BLaER1 treated with 17β-estradiol and CSF1 and Interleukin-3, amounts not matched to agents 10 nM and 100 nM (cell line): ENCODE data around the gene LRP8.
A peak's percentile ranks its signal among the peaks of the same experiment; 100 is the strongest.

Experiments used
- H3K27ac ChIP-seq, 11 experiments: shearing (Covaris generic); formaldehyde crosslinking; 2 replicates each; pipeline ENCODE4 v1.8.1; 2022
- H3K27me3 ChIP-seq, 11 experiments: shearing (Covaris generic); formaldehyde crosslinking; 2 replicates each; pipeline ENCODE4 v1.8.1; 2022
- H3K36me3 ChIP-seq, 11 experiments: shearing (Covaris generic); formaldehyde crosslinking; 2 replicates each; pipeline ENCODE4 v1.8.1; 2022
- H3K4me1 ChIP-seq, 10 experiments: shearing (Covaris generic); formaldehyde crosslinking; 2 replicates each; pipeline ENCODE4 v1.8.1; 2022
- H3K4me2 ChIP-seq, 11 experiments: shearing (Covaris generic); formaldehyde crosslinking; 2 replicates each; pipeline ENCODE4 v1.8.1; 2022
- H3K4me3 ChIP-seq, 10 experiments: shearing (Covaris generic); formaldehyde crosslinking; 2 replicates each; pipeline ENCODE4 v1.8.1; 2022
- H3K9ac ChIP-seq, 11 experiments: shearing (Covaris generic); formaldehyde crosslinking; 2 replicates each; pipeline ENCODE4 v1.8.1; 2022
- H3K9me3 ChIP-seq, 11 experiments: shearing (Covaris generic); formaldehyde crosslinking; replicated peaks in 1 of 11; 2 replicates each; pipeline ENCODE4 v1.8.1; 2022
- H4K20me1 ChIP-seq, 11 experiments: shearing (Covaris generic); formaldehyde crosslinking; 2 replicates each; pipeline ENCODE4 v1.8.1; 2022
- Cebpa-rat ChIP-seq, 11 experiments: shearing (Covaris generic); IDR thresholded peaks; 2 replicates each; pipeline ENCODE4 v1.8.1; 2022

Gene LRP8

DNA sequence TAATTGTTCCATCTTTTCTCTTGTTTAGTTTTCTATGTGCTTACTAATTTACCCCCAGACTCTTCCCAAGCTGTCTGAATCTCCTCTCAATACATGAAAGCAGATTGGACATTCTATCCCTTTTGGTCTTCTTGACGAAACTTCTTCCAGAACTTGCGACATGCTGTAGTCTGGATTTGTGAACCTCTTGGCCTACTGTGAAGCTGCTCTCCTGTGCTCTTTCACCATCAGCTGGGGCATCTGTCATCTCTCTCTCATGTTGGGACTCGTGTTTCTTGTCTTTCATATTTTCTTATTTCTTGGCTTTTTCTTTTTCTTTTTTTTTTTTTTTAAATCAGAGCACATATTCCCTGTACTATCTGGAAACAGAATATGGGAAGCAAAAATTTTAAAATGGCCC lies 124.4 kb downstream of the LRP8 start:
- Histone ChIP-seq H3K9me3 (peaks cover 36 to 50% (median 42%) of the 10 kb centered on the region in 11 experiments), H3K9ac (no peak overlapping the region), H3K4me3 (no peak overlapping the region), H3K36me3 (peaks cover 76 to 83% (median 81%) of the 10 kb centered on the region in 11 experiments), H3K27me3 (no peaks in the 10 kb centered on the region), H3K27ac (no peak overlapping the region), H3K4me2 (no peak overlapping the region), H3K4me1 (peaks cover 1 to 9% (median 4%) of the 10 kb centered on the region in 10 experiments; a peak in 18 of 20 replicates), H4K20me1 (no peaks in the 10 kb centered on the region)
- TF ChIP-seq Cebpa-rat (IDR thresholded peaks at IDR 0.05), result no peak

DNA sequence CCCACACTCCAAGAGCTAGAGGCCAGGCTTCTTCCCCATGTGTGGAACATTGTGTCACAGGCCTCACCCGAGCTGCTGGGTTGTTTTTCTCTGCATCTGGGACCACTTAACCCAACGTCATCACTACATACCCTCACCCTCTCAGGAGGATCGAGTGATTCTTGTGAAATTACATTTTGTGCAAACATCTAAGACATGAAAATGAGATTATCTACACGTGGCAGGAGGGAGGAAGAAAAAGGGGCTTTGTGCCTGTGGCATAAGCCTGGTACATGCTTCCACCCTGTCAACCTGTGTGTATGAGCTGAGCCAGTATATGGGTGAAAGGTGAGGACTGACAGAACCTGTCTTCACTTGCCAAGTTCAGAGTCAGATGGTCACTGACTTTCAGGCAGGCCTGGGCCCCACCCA lies 129.6 kb downstream of the LRP8 start:
- Histone ChIP-seq H4K20me1 (no peaks in the 10 kb centered on the region), H3K4me3 (peak overlapping the region in 6 of 10 experiments; percentile 71 to 96 (median 89); a peak in 4 of 20 replicates), H3K9ac (peak overlapping the region in 4 of 11 experiments; percentile 93 to 99 (median 96); a peak in 5 of 22 replicates), H3K27me3 (no peaks in the 10 kb centered on the region), H3K9me3 (no peaks in the 10 kb centered on the region), H3K27ac (peak overlapping the region in 7 of 11 experiments; percentile 17 to 98 (median 97); a peak in 6 of 22 replicates), H3K4me1 (peaks cover 20 to 31% (median 25%) of the 10 kb centered on the region in 10 experiments), H3K36me3 (peaks cover 24 to 35% (median 29%) of the 10 kb centered on the region in 11 experiments), H3K4me2 (peak overlapping the region; percentile 87 to 99 (median 96))
- TF ChIP-seq Cebpa-rat (IDR thresholded peaks at IDR 0.05), result no peak

- no peaks in the 10 kb centered on the region for H4K20me1 ChIP-seq
- H3K4me3 ChIP-seq, result peak overlapping the region; percentile 71 to 96 (median 90)
- peaks cover 17 to 28% (median 22%) of the 10 kb centered on the region in 11 experiments for H3K36me3 ChIP-seq
- TF ChIP-seq Cebpa-rat (IDR thresholded peaks at IDR 0.05), result no peak
- H3K9me3 ChIP-seq, result peaks cover 0 to 2% (median 1%) of the 10 kb centered on the region in 11 experiments; a peak in 7 of 22 replicates
- H3K4me1 ChIP-seq, result peaks cover 20 to 31% (median 25%) of the 10 kb centered on the region in 10 experiments
- H3K27ac ChIP-seq, result peak overlapping the region; percentile 91 to 98 (median 97)
- no peaks in the 10 kb centered on the region for H3K27me3 ChIP-seq
- H3K4me2 ChIP-seq, result peak overlapping the region; percentile 87 to 99 (median 96)
- peak overlapping the region; percentile 93 to 99 (median 97) for H3K9ac ChIP-seq
These were observed 130.3 kb downstream of the LRP8 start for GRCh38 chr1:53197291-53198200.

- Histone ChIP-seq H3K9me3 (peaks cover 0 to 9% (median 6%) of the 10 kb centered on the region in 11 experiments; a peak in 9 of 22 replicates), H3K36me3 (peaks cover 9 to 20% (median 13%) of the 10 kb centered on the region in 11 experiments; a peak in 19 of 22 replicates), H3K4me2 (peak within 1 kb of the TSS; percentile 87 to 99 (median 96)), H3K4me3 (peak within 1 kb of the TSS; percentile 71 to 96 (median 90)), H4K20me1 (no peaks in the 10 kb centered on the region), H3K27me3 (no peaks in the 10 kb centered on the region), H3K9ac (peak within 1 kb of the TSS; percentile 93 to 99 (median 97)), H3K27ac (peak within 1 kb of the TSS; percentile 91 to 98 (median 97)), H3K4me1 (peaks cover 20 to 31% (median 25%) of the 10 kb centered on the region in 10 experiments)
- TF ChIP-seq Cebpa-rat (IDR thresholded peaks at IDR 0.05), result no peak
These were observed 131.2 kb downstream of the LRP8 start, which contains the start of gene CPT2 for GRCh38 chr1:53196485-53197290. TSS of gene CPT2 (plus strand) at chr1:53196824. CDS start at chr1:53196944, 120 bp downstream.

DNA sequence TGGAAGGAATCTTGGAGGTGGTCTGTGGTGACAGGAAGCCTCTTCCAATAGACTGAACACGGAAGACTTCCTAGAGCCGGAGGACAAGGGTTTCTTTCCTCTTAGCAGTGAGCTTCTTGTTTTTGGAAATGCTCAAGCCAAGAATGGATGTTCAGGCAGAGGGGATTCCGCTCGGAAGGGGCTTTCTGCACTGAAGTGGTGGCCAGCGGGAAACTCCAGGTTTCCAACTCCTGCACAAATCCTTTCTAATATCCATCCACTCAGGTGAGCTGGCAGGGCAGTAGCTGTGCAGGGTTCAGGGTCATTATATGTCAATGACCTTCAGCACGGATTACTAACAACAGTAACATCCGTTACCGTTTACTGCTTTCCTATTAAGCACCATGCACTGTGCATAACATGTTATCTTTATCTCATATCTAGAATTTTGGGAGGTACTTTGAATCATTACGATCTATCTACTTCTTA lies 131.8 kb downstream of the LRP8 start:
- peak overlapping the region in 10 of 11 experiments; percentile 94 to 98 (median 97); a peak in 19 of 22 replicates for H3K27ac ChIP-seq

DNA sequence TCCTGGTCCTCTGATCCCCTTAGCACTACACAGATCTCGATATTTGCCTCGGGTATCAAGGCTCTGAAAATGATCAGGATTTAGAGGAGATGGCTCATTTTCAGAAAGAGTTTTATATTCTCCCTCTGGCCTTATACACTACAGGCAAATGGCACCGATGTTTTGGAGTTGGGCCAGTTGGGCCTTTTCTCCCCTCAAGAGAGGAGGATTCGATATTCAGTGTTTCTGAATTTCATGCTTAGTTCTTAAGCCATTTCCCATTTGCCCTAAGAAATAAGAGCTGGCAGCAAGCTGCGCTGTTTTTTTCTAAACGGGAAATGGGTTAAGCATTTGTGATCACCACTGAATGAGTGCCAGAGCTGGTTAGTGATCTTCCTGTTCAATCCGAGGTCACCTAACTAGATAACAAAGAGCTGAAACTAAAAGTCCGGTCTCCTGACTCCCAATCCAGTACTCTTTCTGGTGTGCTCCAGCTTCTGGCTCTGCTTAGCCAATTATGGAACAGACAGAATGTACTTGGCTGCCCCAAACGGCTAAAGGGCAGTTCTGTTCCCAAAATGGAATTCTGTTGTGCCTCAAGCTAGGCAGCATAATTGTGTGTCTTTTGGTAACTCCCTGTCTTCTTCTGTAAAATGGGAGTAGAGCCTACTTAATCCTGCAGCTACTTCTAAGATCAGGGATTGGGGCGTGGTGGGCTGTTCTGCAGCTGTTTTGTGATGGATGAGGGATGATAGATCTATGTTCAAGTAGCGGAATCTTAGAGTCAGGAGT lies 132.4 kb downstream of the LRP8 start:
- H3K4me1 ChIP-seq, result peaks cover 20 to 31% (median 25%) of the 10 kb centered on the region in 10 experiments

More for the DNA sequence above, 131.8 kb downstream of the LRP8 start:
- no peak for TF ChIP-seq Cebpa-rat (IDR thresholded peaks at IDR 0.05)
- no peaks in the 10 kb centered on the region for H3K27me3 ChIP-seq
- peak overlapping the region in 10 of 11 experiments; percentile 93 to 99 (median 98); a peak in 19 of 22 replicates for H3K9ac ChIP-seq
- H3K4me2 ChIP-seq, result peak overlapping the region; percentile 77 to 99 (median 95)
- peaks cover 20 to 31% (median 25%) of the 10 kb centered on the region in 10 experiments for H3K4me1 ChIP-seq
- H3K36me3 ChIP-seq, result peaks cover 2 to 13% (median 7%) of the 10 kb centered on the region in 11 experiments; a peak in 18 of 22 replicates
- H3K9me3 ChIP-seq, result peaks cover 0 to 13% (median 6%) of the 10 kb centered on the region in 11 experiments; a peak in 9 of 22 replicates
- H4K20me1 ChIP-seq, result no peaks in the 10 kb centered on the region
- H3K4me3 ChIP-seq, result peak overlapping the region; percentile 71 to 96 (median 90); a peak in 19 of 20 replicates

More for the DNA sequence above, 132.4 kb downstream of the LRP8 start:
- H3K27me3 ChIP-seq, result no peaks in the 10 kb centered on the region
- H3K4me2 ChIP-seq, result peak overlapping the region in 9 of 11 experiments; percentile 77 to 99 (median 94); a peak in 14 of 22 replicates
- no peaks in the 10 kb centered on the region for H4K20me1 ChIP-seq
- H3K36me3 ChIP-seq, result peaks cover 0 to 7% (median under 1%) of the 10 kb centered on the region in 11 experiments; a peak in 9 of 22 replicates
- H3K4me3 ChIP-seq, result no peak overlapping the region
- H3K9ac ChIP-seq, result no peak overlapping the region
- peak overlapping the region in 1 of 11 experiments; percentile 98; a peak in 2 of 22 replicates for H3K27ac ChIP-seq
- TF ChIP-seq Cebpa-rat (IDR thresholded peaks at IDR 0.05), result no peak
- H3K9me3 ChIP-seq, result peaks cover 0 to 13% (median 6%) of the 10 kb centered on the region in 11 experiments; a peak in 9 of 22 replicates
